Upper lobe of left lung (tissue), 4 donors: ENCODE data around the gene HK3.

ENCODE experiments used
- POLR2AphosphoS5 ChIP-seq, 2 donors: sonication (generic); formaldehyde crosslinking; IDR thresholded peaks; one replicate each; pipeline ENCODE4 v1.5.1; 2017; ENCODE audit warnings: antibody characterized with exemption in 2 of 2
- TF ChIP-seq, protein P1 (sequence below), 6 experiments: fragments of 450-650 bp in 4 of 6; fragments of 200-600 bp in 2 of 6; sonication (generic) in 2 of 6; IDR thresholded peaks; one replicate each; pipeline ENCODE4 v1.5.1; 2016 to 2019; ENCODE audit warnings: antibody characterized with exemption in 6 of 6

DNA sequence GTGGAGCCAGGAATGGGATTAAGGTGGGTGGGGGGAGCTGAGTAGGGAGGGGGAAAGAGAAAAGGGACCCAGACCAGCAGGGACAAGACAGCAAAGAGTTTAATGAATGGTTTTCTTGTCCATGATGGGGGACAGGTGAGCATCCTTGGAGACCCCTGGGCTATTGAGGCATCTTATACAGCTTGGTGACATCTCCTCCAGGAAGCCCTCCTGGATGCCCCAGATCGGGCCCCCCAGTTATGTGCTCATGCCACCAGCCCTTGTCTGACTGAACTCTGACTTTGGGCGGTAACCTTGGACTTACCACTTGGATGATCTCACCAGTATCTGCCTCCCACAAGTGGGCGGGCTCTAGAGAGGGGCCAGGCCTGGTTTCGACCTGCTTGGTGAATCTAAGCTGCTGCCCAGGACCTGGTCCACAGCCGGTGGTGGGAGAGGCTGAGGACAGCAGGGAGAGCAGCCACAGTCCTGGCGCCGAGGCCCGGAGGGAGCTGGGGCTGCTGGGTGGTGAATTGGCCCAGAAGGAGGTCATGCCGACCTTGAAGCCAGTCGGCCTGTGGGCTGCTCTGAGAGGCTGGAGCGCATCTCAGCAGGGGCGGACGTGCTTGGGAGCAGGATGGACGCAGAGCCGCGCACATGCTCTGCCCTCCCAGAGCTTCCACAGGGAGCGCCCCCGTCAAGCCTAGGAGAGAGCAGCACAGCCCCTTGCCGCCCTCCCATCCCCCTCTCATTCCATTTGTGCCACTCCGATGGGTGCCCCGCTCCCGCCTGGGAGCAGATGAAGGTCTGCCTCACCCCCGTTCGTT lies 52.6 kb downstream of the HK3 start:
- TF ChIP-seq, protein P1, sequence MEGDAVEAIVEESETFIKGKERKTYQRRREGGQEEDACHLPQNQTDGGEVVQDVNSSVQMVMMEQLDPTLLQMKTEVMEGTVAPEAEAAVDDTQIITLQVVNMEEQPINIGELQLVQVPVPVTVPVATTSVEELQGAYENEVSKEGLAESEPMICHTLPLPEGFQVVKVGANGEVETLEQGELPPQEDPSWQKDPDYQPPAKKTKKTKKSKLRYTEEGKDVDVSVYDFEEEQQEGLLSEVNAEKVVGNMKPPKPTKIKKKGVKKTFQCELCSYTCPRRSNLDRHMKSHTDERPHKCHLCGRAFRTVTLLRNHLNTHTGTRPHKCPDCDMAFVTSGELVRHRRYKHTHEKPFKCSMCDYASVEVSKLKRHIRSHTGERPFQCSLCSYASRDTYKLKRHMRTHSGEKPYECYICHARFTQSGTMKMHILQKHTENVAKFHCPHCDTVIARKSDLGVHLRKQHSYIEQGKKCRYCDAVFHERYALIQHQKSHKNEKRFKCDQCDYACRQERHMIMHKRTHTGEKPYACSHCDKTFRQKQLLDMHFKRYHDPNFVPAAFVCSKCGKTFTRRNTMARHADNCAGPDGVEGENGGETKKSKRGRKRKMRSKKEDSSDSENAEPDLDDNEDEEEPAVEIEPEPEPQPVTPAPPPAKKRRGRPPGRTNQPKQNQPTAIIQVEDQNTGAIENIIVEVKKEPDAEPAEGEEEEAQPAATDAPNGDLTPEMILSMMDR (IDR thresholded peaks at IDR 0.05), result no peak
- no peak for TF ChIP-seq POLR2AphosphoS5 (IDR thresholded peaks at IDR 0.05)
